GF-D8 (cell line): Measurements from ENCODE around the gene LUC7L.
"Not testable (repeated sequence)": the region's sequence is repeated elsewhere in the genome, so short reads cannot be mapped to it uniquely, and the experiment has no call there.

Source experiments
- DNase-seq: peaks from one replicate; lab custom pipeline; 2025; lab: John Stamatoyannopoulos, UW

LUC7L gene

DNA sequence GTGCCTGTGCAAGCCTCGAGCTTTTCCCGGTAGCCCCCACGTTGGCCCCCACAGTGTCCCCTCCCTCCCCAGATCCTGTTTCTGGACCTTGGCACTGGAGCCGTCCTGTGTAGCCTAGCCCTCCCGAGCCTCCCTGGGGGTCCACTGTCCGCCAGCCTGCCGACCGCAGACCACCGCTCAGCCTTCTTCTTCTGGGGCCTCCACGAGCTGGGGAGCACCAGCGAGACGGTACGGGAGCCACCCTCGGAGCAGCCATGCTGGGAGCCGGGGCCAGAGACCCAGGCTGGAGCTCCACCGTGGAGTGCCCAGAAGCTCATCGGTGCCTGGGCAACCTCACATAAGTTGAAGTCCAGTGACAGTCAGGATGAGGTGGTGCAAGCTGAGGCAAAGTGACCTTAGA lies 34.7 kb upstream of the LUC7L start:
- no peak for DNase-seq

DNA sequence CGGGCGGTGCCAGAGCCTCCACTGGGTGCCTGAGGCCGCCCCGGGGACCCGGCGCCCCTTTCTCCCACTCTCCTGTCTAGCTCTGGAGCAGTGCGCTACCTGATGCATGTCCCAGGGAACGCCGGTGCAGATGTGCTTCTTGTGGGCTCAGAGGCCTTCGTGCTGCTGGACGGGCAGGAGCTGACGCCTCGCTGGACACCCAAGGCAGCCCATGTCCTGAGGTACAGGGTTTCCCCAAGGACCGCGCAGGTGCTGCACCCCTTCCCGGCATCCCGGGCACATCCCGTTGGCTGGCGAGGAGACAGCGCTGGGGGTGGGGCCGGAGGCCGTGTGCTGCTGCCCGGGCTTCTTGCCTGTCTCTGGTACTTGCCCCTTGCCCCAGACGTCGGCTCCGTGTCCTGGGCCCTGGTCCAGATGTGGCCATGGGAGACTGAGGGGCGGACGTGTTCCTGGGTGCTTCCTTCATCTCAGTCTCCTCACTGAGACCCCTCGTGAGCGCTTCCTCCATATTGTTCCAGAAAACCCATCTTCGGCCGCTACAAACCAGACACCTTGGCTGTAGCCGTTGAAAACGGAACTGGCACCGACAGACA lies 34.0 kb upstream of the LUC7L start:
- DNase-seq: no peak

DNA sequence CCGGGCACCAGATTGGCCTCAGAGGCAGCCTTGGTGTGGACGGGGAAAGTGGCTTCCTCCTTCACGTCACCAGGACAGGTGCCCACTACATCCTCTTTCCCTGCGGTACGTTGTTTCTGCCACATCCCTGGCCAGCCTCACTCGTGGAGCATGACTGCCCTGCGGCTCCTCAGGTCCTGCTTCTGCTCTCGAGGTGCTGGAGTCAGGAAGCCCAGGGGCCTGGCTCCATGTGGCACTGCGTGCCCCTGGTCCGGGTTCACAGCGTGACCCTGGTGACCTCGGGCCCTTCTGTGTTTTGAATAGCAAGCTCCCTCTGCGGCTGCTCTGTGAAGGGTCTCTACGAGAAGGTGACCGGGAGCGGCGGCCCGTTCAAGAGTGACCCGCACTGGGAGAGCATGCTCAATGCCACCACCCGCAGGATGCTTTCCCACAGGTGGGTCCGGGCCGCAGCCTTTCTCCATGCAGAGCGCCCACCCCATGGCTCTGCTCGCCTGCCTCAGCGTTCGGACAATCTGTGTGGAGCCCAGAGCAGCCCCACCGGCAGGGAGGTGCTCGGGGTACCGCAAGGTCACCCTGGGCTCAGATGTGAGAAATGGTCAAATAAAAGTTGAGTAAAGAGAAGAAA lies 33.0 kb upstream of the LUC7L start:
- DNase-seq: no peak

DNA sequence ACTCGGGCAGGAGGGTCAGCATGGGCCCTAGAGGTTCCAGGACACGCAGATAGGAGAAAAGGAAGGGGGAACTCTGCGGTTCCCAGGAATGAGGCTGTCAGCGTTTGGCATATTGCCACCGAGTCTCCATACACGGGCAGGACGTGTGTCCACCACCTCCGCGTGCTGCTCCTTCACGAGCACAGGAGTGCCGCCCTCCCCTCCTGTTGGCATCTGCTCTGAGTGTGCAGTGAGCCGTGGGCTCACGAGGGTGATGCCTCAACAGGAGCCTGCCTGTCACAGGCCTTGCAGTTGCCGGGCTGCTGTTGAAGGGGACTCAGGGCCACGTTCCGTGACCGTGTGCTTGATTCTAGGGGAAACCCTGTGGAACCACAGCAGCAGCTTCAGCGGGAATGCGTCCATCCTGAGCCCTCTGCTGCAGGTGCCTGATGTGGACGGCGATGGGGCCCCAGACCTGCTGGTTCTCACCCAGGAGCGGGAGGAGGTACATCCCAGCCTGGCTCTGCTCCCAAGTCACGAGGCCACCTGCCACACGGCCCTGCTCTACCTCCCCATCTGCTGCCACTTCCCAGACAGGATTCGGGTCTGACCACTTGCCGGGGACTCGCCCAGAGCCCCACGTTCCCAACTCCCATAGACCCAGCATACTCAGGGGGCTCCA lies 31.9 kb upstream of the LUC7L start:
- DNase-seq: no peak

DNA sequence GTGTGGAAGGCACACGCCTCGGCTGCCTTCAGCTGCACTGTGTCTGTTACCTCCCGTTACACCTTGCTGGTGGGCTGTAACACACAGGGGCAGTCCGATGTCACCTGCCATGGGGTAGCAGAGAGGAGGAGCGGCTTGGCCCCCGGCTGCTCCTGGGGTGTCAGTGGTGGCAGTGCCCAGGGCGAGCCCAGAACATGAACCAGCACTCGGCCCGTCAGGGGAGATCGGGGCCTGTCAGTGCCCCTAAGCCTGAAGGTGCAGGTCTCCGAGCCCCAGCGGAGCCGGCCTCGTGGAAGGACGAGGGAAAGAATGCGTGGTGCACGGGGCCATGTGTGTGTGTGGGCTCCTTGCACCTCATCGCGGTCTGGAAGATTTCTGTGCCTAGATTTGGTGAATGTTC lies 31.1 kb upstream of the LUC7L start:
- DNase-seq: no peak

DNA sequence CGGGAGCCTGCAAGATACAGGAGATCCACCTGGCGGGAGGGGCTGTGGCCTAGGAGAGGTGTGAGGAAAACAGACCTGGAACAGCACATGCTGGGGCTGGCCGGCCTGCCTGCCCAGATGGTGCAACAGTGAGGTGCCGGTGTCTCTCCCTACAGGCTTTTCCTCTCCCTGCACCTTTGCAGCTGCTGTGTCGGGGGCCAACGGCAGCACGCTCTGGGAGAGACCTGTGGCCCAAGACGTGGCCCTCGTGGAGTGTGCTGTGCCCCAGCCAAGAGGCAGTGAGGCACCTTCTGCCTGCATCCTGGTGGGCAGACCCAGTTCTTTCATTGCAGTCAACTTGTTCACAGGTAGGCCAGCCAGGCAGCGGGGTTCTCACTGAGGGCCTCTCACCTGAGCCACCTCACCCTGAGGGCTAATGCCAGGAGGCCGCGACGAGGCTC lies 30.6 kb upstream of the LUC7L start:
- no peak for DNase-seq

DNA sequence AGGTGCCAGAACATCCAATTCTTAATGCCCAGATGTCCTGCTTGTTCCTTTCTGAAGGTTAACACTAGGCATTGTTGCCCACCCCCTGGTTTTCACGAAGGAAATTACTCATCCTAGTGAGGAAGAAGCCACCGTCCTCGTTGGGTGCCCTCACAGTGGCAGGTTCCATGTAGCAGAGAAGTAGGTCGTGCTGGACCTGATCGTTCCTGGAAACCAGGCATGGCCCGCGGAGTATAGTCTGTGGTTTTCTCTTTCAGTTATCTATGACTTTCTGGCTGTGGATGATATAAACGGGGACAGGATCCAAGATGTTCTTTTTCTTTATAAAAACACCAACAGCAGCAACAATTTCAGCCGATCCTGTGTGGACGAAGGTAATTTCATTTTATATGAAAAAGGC lies 30.0 kb upstream of the LUC7L start:
- no peak for DNase-seq

DNA sequence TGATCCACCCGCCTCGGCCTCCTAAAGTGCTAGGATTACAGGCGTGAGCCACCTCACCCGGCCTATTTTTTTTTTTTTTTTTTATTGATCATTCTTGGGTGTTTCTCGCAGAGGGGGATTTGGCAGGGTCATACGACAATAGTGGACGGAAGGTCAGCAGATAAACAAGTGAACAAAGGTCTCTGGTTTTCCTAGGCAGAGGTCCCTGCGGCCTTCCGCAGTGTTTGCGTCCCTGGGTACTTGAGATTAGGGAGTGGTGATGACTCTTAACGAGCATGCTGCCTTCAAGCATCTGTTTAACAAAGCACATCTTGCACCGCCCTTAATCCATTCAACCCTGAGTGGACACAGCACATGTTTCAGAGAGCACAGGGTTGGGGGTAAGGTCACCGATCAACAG lies 28.8 kb upstream of the LUC7L start:
- DNase-seq: not testable (repeated sequence)

DNA sequence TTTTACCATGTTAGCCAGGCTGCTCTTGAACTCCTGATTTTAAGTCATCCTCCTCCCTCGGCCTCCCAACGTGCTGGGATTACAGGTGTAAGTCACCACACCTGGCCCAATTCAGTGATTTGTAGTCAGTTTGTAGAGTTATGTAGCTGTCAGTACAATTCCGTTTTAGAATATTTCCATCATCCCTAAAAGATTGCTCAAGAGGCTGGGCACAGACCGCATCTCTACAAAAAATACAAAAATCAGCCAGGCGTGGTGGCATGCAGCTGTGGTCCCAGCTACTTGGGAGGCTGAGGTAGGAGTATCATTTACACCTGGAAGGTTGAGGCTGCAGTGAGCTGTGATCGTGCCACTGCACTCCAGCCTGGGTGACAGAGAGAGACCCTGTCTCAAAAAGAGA lies 25.9 kb upstream of the LUC7L start:
- no peak for DNase-seq

DNA sequence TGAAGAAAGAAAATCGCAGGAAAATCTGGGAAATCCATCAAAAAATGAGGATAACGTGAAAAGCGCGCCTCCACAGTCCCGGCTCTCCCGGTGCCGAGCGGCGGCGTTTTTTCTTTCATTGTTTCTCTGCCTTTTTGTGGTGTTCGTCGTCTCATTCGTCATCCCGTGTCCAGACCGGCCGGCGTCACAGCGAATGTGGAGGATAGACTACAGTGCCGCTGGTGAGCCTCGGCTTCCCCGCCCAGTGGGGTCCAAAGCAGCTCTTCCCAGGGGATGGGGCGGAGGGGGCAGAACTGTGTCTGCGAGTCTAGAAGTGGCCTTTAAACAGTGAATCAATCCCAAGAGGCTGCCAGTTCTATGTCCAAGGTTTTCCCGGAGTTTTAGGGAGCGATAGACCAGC lies 25.2 kb upstream of the LUC7L start:
- DNase-seq: no peak

DNA sequence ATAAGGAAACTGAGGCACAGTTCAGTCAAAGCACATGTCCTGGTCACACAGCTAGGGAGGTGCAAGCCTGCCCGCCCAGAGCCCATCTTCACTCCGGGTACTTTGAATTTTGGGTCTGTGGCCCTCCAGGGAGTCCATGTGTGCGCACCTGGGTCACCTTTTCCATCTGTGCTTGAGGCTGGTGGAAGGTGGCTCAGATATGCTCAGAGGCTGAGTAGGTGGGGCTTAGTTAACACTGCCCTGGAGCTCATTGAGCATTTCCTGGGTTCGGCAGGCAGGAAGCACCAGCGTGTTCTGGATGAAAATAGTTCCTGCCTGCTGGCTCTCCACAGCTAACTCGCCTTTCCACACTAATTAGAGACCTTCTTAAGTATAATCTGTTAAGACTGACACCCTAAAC lies 24.6 kb upstream of the LUC7L start:
- no peak for DNase-seq

DNA sequence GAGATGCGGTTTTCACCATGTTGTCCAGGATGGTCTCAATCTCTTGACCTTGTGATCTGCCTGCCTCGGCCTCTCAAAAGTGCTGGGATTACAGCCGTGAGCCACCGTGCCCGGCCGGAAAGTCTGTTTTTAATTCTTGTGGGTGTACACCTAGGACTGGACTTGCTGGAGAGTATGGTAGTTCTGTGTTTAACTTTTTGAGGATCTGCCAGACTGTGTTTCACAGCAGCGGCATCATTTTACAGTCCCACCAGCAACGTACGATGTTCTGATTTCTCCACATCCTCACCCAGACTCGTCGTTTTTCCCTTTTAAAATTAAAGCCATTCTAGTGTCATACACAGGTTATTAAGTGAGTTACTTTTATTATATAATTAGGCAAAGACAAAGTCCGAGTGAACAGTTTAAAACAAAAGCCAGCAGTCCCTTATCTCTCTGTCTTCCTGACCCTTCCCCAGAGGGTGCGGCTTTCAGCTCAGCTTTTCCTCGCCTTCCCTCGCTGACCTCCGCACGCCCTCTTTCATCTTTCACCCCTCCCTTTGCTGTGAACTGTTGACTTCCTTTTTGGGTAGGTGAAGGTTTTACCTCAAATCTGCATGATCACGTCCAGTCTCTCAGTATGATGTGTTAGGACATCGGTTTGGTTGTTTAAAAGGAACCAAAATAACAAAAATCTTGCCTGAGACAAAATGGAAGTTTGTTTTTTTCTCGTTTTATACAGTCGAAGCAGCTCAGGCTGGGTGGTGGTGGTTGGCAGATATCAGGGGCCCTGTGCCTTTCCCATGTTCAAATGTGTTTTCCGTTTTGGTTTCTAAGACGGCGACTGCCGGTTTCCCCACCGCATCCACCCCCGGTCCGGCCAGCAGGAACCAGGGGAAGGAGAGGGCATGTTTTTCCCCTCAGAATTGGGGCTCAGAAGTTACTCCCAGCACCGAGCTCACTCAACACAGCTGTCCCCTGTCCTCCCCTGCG lies 23.4 kb upstream of the LUC7L start:
- DNase-seq: peak; percentile 60

DNA sequence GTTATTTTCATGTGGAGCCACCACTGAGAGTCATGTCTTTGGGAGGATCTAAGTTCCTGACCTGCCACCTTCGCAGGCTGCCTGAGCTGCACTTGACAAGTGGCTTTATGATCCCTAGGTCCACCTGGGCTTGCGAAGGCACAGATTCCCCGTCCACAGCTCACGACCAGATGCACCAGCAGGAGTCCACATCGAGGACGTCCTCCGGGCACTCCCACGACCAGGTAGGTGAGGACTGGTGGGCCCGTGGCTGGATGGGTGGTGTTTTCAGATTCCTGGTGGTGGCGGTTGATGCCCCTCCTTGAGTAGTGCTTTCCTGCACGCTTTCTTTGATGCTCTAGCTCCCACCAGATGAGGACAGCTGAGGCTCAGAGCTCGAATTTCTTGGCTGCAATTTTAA lies 20.2 kb upstream of the LUC7L start:
- no peak for DNase-seq

DNA sequence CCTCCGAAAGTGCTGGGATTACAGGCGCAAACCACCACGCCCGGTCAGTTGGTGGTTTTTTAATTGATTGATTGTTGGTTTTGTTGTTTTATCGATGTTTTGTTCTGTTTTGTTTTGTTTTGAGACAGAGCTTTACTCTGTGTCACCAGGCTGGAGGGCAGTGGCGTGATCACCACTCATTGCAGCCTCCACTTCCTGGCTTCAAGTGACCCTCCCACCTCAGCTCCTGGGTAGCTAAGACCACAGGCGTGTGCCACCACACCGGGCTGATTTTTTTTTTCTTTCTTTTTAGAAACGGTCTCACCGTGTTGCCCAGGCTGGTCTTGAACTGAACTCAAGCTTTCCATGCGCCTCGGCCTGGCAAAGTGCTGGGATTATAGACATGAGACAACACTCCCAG lies 17.8 kb upstream of the LUC7L start:
- no peak for DNase-seq

DNA sequence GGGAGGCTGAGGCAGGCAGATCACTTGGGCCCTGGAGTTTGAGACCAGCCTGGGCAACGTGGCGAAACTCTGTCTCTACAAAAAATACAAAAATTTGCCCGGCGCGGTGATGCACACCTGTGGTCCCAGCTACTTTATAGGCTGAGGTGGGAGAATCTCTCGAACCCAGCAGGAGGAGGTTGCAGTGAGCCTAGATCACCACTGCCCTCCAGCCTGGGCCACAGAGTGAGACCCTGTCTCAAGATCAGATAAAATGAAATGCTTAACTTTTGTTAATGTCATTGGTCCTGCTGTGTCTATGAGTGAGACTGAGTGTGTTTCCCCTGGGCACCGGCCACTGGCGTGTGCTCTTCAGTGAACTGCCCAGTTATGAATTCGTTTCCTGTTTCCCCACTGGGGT lies 15.9 kb upstream of the LUC7L start:
- no peak for DNase-seq

DNA sequence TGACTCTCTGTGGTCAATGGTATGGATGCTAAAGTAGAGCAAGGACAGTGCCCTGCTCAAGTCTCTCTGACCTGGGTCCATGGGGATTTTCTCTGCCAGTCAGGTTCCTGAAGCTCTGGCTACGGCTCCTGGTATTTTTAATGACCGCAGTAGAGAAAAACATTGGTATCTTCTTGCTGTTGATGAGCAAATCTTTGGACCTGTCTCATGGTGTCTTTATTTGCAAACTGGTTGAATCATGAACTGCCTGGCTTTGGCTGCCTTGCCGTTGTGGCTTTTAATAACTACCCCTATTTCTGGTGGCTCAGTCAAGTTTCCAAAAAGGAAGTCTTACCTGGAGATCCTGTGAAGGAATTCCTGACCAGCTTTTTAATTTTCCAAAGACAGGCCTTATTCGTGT lies 14.1 kb upstream of the LUC7L start:
- DNase-seq: no peak

DNA sequence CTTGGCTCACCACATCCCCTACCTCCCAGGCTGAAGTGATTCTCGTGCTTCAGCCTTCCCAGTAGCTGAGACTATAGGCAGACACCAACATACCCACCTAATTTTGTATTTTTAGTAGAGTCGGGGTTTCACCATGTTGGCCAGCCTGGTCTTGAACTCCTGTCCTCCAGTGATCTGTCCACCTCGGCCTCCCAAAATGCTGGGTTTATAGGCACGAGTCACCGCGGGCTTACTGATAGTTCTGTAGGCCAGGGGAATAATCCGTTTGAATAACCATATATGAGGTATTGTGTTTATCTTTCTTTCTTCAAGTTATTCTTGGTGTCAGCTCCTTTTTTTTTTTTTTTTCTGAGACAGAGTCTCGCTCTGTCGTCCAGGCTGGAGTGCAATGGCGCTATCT lies 13.0 kb upstream of the LUC7L start:
- no peak for DNase-seq

DNA sequence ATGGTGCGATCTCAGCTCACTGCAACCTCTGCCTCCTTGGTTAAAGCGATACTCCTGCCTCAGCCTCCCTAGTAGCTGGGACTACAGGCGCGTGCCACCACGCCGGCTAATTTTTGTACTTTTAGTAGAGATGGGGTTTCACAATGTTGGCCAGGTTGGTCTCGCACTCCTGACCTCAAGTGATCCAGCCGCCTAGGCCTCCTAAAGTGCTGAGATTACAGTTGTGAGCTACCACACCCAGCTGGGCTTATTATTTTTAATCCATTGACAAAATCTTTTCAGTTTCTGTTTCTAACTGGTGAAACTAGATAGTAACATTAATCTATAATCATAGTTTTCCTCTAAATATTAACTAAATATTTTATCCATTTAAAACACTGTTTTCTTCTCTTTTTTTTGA lies 11.3 kb upstream of the LUC7L start:
- no peak for DNase-seq

DNA sequence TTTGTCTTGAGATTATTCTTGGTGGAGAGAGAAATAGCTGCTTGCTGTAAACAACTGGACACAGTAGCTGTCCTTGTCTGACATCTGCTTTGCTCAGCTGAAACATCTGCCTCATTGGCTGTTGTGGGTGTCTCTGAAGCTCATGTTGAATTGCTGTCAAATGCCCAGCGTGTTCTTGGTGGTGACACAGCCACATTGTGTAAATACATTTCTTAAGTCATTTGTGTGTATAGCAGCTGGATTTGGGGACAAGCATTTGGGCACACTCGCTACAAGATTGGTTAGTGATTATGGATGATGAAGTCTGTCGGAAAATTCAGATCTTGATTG lies 10.7 kb upstream of the LUC7L start:
- DNase-seq: no peak

DNA sequence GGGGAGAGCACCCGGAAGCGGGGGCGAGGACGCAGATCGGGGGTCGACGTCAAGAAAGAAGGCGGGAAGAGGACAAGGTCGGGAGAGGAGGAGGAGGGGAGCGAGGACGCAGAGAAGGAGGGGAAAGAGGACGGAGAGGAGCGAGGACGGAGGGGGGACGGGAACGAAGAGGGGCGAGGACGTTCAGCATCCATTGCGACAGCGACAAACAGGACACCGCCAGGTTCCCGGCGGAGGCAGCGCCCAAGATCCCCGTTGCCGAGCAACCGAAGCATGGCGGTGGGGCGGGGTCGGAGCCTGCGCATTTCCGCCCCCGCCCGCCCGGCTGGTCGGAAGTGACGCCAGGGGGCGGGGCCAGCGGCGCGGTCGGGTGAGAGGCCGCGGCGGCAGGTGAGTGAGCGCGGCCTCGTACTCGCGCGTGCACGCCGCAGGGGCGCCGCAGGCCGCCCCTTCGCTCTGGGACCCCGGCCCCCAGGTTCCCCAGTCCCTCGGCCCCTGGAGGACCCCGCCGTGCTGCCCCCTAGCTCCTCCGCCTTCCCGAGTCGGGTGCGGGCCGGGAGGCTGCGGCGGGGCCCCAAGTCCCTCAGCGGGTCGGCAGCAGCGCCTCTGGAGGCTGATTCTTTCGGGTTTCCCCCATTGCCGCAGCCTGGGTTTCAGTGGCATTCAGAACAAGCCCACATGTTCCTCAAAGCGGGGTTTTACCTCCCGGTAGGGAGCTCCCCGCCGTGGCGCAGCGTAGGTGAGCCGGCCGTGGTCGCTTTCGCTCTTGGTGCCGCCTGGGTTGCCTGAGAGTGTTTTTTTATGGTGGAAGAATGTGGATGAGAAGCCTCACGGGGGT lies 5.4 kb upstream of the LUC7L start, which contains the start of gene FAM234A:
Gene FAM234A (plus strand): TSS at position 354 of the 838 bp plus-strand sequence. CDS start 19,593 bp downstream, outside the sequence.
- DNase-seq: peak; percentile 61

DNA sequence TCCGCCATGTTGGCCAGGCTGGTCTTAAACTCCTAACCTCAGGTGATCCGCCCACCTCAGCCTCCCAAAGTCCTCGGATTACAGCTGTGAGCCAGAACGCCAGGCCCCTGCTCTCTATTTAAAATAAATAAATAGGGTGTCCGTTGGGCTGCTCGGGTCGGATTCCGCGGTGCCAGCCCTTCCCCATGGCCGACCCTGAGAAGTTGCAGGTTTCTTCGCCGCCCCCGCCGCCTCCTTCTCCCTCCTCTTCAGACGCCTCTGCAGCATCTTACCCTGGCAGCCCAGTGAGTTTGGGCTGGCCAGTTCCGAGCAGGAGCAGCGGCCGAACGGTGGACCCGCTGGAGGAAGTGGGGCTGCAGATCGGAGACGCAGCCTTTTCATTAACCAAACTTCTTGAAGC lies 1.7 kb upstream of the LUC7L start:
- no peak for DNase-seq

DNA sequence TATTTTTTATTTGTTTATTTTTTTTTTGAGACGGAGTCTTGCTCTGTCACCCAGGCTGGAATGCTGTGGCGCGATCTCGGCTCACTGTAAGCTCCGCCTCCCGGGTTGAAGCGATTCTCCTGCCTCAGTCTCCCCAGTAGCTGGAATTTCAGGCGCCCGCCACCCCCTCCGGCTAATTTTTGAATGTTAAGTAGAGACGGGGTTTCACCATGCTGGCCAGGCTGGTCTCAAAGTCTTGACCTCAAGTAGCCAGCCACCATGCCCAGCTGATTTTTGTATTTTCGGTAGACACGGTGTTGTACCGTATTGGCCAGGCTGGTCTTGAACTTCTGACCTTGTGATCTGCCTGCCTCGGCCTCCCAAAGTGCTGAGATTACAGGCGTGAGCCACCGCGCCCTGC lies 1.1 kb upstream of the LUC7L start:
- DNase-seq: not testable (repeated sequence)
